GM18861 (cell line): ENCODE measurements around the gene CXCL6.

Source experiments
- ATAC-seq: cut with Tn5 transposase; IDR thresholded peaks from one replicate; pipeline ENCODE4 v1.9.1; 2021; ENCODE audit not compliant: unreplicated experiment

The CXCL6 gene

DNA sequence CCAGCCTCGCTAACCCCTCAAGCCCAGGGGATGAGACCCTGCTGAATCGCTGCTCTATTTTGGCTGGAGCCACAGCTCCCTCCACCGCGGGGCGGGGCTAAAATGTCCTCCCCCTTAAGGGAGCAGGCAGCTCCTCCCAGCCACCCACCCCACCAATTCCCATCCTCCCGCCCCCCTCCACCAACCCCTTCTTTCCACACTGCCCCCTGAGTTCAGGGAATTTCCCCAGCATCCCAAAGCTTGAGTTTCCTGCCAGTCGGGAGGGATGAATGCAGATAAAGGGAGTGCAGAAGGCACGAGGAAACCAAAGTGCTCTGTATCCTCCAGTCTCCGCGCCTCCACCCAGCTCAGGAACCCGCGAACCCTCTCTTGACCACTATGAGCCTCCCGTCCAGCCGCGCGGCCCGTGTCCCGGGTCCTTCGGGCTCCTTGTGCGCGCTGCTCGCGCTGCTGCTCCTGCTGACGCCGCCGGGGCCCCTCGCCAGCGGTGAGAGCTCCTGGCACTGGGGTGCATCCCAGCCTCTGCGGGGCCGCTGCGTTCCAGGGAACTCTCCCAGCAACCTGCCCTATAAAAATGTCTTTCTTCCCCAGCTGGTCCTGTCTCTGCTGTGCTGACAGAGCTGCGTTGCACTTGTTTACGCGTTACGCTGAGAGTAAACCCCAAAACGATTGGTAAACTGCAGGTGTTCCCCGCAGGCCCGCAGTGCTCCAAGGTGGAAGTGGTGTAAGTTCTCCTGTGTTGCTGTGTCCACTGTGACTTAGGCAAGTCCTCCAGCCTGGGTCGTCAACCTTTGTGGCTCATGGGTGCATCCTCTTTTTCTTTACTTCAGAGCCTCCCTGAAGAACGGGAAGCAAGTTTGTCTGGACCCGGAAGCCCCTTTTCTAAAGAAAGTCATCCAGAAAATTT is at the start of gene CXCL6:
Gene CXCL6, plus strand, starts transcription at position 306 of the 907 bp plus-strand sequence. Its CDS starts 73 bp downstream, at position 379.
- ATAC-seq, result no peak

DNA sequence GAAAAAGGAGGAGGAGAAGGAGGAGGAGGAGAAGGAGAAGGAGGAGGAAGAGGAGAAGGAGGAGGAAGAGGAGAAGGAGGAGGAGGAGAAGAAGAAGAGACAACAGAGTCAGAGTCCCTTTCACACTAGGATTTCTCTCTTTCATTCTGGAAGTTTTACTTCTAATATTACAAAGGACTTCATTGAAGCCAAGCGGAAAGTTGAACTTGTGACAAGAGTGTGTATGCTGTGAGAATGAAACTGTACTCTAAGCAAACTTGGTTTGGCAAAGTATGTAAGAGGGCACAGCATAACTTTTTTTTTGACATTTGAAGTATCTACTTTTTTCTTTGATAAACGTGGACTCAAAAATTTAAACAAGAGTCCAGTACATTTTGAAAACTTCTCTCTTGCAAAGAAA is 48.1 kb upstream of the CXCL6 start:
- no peak for ATAC-seq

- no peak for ATAC-seq
These were observed 37.6 kb upstream of the CXCL6 start for GRCh38 chr4:73798842-73799241.

DNA sequence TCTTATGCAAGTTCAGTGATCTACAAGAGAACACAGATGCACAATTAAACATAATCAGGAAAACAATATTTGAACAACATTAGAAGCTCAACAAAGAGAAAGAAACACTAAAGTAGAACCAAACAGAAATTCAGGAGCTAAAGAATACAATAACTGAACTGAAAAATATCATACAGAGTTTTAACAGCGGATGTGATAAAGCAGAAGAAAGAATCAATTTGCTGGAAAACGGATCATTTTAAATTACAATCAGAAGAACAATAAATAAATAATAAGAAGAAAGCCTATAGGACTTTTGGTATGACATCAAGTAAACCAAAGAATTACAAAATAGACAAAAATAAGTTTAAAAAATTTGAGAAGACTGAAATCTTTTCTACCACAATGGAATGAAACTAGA is 36.3 kb upstream of the CXCL6 start:
- no peak for ATAC-seq

GRCh38 chr4:73801692-73802091 is 34.8 kb upstream of the CXCL6 start:
- no peak for ATAC-seq

DNA sequence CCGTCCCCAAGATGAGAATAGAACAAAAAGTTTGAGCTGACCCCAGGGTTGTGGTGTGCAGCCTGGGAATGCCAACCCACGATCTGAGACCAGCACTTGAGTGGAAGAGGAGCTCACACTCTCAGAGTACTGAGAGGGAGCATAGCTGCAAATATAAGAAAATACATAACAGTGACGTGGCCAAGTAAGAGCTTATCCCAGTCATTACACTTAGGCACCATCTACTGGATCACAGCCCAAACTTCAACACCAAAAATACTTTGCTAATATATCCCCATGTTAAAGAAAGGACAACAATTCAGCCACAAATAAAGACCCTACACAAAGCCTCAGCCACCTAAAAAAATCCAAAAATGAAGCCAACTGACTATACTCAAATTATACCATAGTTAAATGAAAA is 33.3 kb upstream of the CXCL6 start:
- ATAC-seq, result no peak

DNA sequence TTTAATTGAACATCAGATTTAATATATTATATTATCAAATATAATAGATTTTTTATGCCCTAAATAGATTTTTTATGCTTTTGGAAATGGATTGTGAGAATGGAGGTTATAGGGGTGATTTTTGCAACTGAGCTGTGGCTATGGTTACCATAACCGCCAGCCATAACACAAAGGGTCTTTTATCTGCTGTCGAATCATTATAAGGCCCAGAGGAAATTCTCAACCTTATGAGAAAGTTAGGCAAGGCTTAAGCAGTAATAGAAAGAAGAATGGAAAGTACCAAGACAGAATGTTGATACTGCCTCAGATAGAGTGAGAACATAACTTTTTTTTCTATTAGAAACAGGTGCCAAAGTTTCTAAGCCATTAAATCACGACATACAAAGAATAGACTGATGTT is 26.3 kb upstream of the CXCL6 start:
- ATAC-seq, result no peak

DNA sequence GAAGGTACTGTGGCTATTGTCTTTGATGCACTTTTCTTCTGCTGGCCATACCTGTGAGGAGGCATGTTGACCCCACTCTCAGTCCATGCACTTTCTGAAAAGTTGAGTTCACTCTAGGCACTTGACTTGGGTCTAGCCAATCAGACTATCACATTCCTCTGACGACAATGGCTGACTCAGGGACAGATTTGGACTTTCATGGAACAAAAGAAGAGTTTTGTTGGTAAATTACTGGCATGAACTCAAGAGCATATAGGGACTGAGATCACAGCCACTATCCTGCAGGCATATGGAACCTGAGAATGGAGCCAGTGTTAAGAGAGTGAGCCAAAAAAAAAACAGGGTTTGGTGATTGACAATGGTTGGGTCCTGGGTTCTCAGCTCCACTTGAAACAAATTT is 24.6 kb upstream of the CXCL6 start:
- ATAC-seq, result no peak

GRCh38 chr4:73814679-73815078 is 21.8 kb upstream of the CXCL6 start:
- ATAC-seq, result no peak

DNA sequence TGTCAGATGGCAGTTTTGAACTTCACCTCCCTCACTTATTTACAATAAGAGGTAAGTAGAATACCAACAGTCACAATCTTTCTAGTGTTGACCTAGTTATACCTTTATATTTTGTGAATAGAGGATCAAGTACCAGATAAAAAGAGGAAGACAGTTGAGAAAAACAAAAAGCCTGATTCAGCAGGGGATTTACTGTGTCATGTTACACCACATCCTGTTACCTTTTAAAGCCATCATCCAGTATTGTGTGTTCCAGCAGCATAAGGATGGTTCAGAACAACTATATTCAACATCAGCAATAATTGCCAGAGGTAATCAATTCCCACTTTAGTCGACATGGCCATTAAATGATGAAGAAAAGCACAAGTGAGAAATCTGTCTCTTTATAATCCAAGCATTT is 21.3 kb upstream of the CXCL6 start:
- ATAC-seq, result peak; percentile 72

DNA sequence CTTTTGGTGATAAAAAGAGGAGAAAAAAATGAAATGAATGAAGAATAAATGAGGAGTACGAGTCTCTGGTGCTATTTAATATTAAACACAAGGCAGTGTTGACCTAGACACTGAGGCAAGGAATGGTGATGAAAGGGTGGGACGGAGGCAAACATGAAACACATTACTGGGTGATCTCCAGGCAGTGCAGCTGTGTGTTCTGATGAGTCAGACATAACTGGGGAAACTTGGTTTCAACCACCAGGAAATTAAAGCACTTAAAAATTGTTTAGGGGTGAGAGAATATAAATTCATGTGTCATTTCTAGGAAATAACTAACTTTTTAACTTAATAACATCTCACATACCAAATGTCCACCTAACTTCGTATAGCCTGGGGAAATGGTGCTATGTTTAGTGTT is 19.7 kb upstream of the CXCL6 start:
- no peak for ATAC-seq

DNA sequence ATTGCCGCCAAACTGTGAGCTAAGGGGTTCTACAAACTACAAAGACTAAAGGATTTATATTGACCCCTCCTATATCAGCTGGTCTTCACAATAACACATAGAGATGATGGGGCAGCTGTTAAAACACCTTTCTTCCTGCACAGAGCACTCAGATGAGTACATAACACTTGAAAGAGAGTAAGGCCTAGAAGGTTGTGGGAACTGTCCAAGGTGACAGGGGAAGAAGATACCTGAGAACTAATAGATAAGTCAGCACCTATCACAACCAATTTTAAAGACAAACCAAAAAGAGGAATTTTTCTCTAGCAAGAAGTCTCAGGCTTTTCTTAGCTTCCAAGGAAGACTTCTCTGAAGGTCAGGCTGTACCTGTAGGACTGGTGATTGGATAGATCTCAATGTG is 19.1 kb upstream of the CXCL6 start:
- ATAC-seq, result no peak

DNA sequence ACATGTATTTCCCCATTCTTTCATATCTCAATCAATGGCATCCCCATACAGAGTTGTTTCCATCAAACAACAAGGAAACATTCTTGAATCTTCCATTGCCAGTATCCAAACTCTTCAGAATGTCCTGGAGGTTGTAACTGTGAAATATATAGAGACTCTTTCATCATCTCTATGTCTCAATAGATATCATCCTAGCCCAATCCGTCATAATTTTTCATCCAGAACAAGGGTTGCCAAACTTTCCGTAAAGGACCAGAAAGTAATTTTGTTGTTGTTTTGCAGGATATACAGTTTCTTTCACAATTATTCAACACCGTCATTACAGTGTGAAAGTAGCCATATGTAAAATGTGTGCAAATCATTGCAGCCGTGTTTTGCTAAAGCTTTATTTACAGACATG is 15.2 kb upstream of the CXCL6 start:
- no peak for ATAC-seq

DNA sequence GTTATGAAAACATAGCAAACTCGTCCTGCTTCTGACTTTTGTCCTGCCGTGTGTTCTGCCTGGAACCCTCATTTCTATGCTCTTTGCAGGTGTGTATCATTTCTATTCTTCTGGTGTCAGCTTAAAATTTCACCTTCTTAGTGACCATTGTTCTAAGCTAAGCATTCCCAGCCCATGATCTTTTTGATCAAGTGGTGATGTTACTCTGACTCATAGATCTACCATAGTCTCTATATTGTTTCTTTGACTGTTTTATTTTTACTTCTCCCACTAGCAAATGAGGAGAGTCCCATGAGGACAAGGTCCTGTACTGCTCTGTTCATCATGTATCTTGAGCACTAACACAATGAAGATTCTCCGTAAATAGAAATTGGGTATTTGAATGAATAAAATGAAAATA is 14.1 kb upstream of the CXCL6 start:
- no peak for ATAC-seq

GRCh38 chr4:73822812-73823504 is 13.5 kb upstream of the CXCL6 start:
- no peak for ATAC-seq

GRCh38 chr4:73823760-73824159 is 12.7 kb upstream of the CXCL6 start:
- no peak for ATAC-seq

- ATAC-seq, result no peak
These were observed 7.5 kb upstream of the CXCL6 start for GRCh38 chr4:73828956-73829355.

DNA sequence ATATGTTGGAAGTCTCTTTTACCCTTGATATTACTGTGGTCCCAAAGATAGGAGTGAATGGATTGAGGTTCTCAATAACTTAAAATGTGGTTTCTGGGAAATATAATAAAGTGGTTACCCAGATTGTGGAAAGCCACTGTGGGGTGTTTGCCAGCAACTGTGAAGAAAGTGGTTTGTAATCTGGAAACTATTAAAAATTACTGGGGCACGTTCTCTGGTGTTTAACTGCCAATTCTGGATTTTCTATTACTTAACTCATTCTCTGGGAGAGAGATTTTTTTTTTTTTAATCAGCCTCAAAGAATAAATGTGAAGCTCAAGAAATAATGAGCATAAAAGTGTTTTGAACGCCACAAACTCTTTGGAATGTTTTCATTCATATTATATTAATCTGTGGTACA is 4.9 kb upstream of the CXCL6 start:
- ATAC-seq, result no peak

GRCh38 chr4:73832651-73833237 is 3.7 kb upstream of the CXCL6 start:
- no peak for ATAC-seq

- ATAC-seq, result no peak
These were observed 2.6 kb downstream of the CXCL6 start for GRCh38 chr4:73839071-73839470.

DNA sequence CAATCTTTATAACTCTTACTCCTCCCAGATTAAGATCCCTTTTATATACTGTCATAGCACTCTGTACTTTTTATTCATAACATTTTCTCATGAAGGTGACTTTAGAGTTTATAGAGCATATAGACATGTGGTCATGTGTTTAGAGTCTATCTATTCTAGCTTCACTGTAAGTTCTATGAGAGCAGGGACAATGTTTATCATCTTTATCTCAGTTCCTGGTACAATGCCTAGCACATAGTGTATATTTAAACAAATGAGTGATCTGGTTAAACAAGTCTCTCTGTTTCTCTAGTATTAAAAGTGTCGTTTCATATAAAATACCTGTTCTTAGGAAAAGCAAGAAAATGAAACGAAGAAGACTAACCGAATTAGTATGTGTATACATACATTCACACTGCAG is 3.2 kb downstream of the CXCL6 start:
- ATAC-seq, result no peak
